HEK293T (cell line): ENCODE data around the gene TMEM132D.

Experiments used
- FOXA1 ChIP-seq: fragments of 450-650 bp; IDR thresholded peaks from 2 replicates; pipeline ENCODE4 v1.6.1; 2016; ENCODE audit warnings: mild to moderate bottlenecking
- FOXM1 ChIP-seq: fragments of 450-650 bp; IDR thresholded peaks from 2 replicates; pipeline ENCODE4 v1.6.1; 2017; ENCODE audit warnings: mild to moderate bottlenecking, borderline replicate concordance
- TARDBP ChIP-seq: fragments of 450-650 bp; IDR thresholded peaks from 2 replicates; pipeline ENCODE4 v1.6.1; 2016

GRCh38 chr12:129081755-129082250 lies 822.0 kb downstream of the TMEM132D start:
- no peak for TF ChIP-seq TARDBP
- no peak for TF ChIP-seq FOXM1
- no peak for TF ChIP-seq FOXA1
